CD4-positive, alpha-beta T cell treated with Interleukin-6 at 100 ng/mL for 8 hours (primary cell): ENCODE measurements around the gene SEMA3F.

Experiments used
- DNase-seq: peaks from one replicate; pipeline ENCODE4 v3.0.0-alpha.2; 2020; ENCODE audit warnings: mixed read lengths, low spot score

The SEMA3F gene

DNA sequence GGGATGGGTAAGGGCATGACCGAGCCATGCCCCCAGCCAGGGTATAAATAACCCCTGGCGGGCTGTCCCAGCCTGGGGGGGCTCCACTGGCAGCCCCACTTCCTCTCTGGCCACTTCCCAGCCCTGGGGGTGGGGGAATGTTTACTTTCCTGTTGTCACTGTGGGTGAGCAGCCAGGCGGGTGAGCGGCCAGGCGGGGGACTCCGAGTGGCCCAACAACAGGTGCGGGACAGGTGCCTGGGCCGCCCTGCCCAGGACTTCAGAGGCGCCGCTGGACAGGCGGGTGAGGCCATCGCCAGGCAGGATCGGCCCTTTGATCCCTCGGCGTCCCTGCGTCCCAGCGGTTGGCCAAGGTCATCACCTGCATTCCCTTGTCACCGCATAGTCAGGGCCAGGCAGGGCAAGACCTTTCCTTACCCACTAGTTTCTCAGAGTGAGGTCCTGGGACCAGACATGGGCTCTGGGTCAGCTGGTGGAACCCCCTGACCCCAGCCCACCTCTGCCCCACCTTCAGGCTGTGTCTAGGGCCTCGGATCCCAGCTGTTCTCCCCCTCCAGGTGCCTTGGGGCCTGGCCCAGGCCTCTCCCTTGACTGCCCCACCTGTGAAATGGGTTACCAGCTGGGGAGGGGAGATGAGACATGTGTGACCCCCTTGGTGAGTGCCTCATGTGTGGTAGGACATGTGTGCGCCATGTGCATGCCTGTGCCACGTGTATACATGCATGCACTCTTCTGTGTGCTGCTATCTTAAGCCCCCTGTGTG, 16.6 kb downstream of the SEMA3F start:
- DNase-seq: no peak

DNA sequence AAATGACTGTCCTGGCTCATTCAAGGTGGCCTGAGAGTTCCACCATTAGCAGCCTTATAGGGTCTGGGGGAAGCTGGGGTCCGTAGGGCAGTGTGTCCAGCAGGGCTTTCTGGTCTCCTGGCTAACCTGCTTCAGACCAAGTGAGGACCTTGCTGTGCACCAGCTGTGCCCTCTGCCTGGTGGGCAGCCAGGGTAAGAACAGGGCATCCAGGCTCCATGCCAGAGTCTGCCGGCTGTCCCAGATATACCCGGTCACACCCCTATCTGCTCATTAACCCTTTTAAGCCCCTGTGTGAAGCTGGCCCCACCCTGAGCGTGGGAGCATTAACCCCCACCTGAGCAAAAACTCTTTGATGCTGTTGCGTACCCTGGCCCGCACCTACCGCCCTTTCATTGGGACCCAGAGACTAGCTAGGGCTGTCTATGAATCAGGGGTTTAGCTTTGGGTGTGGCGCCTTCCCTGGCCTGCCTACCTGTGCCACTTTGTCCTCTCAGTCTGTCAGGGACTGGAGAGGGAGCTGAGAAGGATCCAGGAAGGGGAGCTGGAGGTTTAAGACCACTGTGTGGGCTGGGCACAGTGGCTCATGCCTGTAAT, 17.6 kb downstream of the SEMA3F start:
- no peak for DNase-seq

DNA sequence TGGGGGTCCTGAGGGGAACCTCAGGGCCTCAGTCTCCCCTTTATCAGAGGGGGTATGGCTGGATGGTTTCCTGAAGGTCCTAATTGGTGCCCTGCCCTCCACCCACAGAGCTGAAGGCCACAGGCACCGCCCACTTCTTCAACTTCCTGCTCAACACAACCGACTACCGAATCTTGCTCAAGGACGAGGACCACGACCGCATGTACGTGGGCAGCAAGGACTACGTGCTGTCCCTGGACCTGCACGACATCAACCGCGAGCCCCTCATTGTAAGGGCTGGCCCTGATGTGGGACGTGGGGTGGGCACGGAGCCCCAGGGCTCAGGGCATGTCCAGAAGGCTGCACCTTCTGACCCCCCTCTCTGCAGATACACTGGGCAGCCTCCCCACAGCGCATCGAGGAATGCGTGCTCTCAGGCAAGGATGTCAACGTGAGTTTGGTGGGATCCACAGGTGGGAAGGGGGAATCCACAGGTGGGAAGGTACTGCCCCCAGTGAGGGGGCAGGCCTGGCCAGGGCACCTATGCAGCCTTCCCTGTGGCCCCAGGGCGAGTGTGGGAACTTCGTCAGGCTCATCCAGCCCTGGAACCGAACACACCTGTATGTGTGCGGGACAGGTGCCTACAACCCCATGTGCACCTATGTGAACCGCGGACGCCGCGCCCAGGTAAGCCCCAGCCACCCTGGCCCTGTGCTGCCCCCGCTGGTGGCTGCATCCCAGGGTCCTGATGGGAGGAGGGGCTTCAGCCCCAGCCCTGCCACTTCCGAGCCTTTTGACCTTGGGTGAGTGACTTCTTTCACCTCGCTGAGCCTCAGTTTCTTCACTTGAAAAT, 18.8 kb downstream of the SEMA3F start:
- DNase-seq: no peak

DNA sequence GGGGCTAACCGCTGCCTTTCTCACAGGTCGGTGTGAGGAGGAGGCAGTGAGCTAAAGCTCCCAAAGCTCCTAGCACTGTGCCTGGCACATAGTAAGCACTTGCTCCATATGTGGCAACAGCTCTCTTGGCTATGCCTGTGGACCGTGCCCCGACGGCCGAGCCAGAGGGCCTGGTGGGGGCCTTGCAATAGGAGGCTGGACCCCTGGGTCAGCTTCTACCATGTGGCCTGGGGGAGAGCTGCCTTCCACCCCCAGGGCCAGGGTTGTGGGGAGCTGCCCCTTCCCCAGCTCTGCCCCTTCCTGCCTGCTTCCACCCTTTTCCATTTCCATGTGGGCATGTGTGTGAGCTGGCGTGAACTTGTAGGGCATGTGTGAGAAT, 19.4 kb downstream of the SEMA3F start:
- no peak for DNase-seq

DNA sequence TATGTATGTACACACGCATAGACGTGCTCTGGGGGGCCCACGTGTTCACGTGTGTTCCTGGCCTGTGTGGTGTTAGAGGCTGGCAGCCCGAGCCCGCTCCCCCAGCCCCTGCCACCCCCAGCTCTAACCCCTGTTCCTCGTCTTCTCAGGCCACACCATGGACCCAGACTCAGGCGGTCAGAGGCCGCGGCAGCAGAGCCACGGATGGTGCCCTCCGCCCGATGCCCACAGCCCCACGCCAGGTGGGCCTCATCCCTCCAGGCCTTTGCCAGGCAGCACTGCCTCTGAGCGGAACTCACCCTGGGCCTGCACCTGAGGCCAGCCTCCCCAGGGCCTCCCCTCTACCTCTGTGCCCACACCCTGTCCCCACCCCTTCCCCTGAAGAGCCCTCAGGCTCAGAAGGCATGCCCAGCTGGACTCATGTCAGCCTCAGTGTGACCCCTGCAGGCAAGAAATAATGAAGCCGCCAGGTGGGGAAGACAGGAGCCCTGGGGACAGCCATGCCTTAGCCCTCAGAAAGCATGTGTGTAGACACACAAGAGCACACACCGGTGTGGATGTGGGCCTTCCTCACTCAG, 19.9 kb downstream of the SEMA3F start:
- no peak for DNase-seq

DNA sequence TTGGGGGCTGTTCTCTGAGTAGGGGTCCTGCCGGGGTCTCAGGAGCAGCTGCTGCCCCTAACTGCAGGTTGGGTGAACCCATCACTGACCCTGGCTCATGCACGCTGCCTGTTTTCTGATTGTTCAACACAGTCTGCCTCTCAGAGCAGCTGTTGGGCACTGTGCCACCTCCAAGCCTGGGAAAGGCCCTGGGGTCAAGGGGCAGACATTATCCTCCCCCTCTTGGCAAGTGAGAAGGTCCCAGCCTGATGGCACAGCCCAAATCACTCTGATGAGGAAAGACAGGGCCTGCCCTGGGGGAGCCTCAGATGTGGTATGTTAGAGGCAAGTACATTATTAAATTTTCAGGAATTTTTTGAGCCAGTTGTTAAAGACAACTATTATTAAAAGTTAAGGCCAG, 22.2 kb downstream of the SEMA3F start:
- DNase-seq: no peak

DNA sequence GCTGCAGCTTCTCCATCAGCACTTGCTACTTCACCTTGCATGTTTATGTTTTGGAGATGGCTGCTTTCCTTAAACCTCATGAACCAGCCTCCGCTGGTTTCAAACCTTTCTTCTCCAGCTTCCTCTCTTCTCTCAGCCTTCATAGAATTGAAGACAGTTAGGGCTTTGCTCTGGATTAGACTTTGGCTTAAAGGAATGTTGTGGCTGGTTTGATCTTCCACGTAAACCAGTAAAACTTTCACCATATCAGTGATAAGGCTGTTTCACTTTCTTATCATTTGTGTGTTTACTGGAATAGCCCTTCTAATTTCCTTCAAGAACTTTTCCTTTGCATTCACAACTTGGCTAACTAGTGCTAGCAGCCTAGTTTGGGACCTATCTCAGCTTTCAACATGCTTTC, 24.6 kb downstream of the SEMA3F start:
- DNase-seq: no peak

DNA sequence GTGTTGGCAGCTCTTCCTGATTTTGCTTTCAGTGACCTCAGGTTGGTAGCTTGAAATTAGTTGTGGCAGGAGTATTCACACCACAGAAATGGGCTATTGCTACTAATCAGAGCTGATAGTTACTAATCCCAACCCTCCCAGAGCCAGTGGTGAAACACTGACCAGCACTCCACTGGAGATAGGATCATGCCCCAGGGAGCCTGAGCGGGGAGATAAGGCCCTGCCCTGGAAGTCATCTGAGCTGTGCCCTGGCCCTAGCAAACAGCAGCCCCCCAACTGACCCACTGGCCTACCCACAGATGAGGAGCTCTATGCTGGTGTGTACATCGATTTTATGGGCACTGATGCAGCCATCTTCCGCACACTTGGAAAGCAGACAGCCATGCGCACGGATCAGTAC, 26.9 kb downstream of the SEMA3F start:
- no peak for DNase-seq

DNA sequence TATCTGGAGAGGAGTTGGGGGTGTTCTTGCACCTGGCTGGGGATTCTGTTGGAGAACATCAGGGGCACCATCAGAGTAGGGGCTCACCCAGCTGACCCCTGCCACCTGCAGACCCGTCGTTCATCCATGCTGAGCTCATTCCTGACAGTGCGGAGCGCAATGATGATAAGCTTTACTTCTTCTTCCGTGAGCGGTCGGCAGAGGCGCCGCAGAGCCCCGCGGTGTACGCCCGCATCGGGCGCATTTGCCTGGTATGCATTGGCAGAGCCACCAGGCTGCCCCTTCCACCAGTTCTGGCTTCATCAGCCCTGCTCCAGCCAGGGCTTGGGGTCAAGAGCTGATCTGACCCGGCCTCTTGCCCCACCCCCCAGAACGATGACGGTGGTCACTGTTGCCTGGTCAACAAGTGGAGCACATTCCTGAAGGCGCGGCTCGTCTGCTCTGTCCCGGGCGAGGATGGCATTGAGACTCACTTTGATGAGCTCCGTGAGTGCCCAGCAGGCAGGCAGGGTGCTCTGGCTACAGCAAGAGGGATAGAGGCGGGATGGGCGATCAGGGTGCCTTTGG, 27.5 kb downstream of the SEMA3F start:
- DNase-seq: no peak

DNA sequence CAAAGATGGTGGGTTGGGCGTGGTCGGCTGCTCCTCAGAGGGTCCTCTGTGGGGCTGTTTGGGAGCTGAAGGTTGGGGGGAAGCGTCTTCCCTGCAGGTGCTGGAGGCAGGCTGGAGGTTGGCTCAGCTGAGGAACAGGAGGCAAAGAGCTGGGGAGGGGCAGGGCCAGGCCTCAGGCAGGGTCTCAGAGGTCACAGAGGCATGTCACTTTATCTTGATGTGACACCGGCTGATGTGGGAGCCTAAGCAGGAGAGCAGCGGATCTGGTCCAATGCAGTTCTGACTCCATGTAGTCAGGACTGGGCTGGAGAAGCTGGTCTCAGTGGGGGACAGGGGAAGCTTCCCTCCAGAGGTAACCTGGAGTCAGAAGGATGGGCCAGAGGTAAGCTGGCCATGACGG, 28.6 kb downstream of the SEMA3F start:
- no peak for DNase-seq

DNA sequence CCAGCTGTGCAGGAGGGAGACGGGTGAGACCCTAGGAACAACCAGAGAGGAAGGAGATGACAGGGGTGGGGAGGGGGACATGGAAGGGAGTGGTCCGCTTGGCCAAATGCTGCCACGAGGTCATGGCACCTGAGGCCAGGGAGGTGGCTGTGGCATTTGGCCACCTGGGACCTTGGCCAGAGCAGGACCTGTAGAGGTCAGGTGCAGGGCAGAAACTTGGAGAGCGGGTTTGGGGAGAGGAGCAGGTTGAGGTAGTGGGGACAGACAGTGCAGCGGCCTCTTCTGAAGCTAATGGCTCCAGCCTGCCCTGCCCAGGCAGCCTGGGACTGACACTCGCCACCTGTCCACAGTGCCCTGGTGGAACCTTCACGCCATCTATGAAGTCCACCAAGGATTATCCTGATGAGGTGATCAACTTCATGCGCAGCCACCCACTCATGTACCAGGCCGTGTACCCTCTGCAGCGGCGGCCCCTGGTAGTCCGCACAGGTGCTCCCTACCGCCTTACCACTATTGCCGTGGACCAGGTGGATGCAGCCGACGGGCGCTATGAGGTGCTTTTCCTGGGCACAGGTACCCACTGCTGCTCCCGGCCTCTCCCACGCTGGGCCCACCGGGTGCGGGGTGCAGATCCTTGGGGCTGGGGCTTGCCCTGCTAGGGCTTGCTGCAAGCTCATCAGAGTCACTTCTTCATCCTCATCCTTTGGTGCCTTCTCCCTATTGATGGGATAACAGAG, 29.3 kb downstream of the SEMA3F start:
- DNase-seq: no peak

DNA sequence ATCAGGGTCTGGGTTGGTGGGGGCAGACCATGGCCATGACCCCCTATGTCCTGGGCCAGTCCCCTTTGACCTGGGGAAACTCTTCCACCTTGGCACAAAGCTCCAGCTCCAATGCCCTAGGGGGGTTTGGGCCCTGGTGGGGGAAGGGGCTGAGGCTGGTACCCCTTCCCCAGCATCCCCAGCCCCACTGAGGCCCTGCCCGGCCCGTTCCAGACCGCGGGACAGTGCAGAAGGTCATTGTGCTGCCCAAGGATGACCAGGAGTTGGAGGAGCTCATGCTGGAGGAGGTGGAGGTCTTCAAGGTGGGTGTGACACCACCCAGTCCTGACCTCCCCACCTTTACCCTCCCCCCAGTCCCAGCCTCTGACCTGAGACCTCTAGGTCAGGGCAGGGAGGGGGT, 30.1 kb downstream of the SEMA3F start:
- DNase-seq: no peak

DNA sequence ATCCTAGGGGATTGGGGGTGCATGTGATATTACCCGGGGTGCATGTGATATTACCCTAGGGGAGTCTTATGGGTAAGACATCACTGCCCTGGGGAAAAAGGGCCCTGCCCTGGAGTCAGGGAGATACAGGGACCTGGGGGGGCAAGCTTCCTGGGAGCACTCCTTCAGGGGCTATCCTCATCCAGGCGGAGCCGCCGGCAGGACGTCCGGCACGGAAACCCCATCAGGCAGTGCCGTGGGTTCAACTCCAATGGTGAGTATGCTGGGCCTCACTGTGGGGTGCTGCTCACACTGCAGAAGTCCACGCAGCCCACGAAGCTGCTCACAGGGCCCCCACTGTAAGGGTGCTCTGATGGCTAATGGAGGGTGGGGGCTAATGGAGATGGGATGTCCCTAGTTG, 31.0 kb downstream of the SEMA3F start:
- DNase-seq: no peak

DNA sequence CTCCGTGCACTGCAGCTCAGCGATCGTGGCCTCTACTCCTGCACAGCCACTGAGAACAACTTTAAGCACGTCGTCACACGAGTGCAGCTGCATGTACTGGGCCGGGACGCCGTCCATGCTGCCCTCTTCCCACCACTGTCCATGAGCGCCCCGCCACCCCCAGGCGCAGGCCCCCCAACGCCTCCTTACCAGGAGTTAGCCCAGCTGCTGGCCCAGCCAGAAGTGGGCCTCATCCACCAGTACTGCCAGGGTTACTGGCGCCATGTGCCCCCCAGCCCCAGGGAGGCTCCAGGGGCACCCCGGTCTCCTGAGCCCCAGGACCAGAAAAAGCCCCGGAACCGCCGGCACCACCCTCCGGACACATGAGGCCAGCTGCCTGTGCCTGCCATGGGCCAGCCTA, 32.6 kb downstream of the SEMA3F start:
- DNase-seq: no peak

DNA sequence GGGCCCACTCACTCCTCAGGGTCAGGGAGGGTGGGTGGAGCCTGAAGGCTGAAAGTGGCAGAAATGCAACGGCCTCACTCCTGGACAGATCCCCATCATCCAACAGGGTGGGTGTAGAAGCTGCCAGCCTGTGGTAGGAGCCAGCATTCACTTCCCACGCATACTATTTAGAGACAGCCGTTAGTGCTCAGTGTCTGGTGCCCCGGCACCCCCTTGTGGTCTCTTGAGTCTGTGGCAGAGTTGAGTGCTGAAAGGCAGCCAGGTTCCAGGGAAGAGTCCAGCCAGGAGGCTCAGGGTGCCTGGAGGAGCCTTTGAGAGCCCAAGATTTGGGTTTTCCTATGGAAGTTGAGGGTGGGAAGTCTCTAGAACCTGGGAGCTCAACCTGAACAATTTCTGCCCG, 34.1 kb downstream of the SEMA3F start:
- no peak for DNase-seq

DNA sequence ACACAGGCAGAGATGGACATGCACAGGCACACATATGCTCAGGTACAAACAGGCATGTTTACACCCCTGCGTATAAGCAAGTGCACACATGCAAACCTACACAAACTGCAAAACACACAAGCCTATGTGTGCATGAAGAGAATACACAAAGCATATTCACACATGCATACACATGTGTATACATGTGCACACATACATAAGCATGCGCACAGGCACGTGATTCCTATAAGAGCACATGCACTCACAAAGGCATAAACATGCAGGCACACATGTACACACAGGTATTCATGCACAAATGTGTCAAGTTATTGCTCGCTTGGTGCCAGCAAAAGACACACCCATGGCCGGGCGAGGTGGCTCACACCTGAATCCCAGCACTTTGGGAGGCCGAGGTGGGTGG, 34.9 kb downstream of the SEMA3F start:
- DNase-seq: no peak

DNA sequence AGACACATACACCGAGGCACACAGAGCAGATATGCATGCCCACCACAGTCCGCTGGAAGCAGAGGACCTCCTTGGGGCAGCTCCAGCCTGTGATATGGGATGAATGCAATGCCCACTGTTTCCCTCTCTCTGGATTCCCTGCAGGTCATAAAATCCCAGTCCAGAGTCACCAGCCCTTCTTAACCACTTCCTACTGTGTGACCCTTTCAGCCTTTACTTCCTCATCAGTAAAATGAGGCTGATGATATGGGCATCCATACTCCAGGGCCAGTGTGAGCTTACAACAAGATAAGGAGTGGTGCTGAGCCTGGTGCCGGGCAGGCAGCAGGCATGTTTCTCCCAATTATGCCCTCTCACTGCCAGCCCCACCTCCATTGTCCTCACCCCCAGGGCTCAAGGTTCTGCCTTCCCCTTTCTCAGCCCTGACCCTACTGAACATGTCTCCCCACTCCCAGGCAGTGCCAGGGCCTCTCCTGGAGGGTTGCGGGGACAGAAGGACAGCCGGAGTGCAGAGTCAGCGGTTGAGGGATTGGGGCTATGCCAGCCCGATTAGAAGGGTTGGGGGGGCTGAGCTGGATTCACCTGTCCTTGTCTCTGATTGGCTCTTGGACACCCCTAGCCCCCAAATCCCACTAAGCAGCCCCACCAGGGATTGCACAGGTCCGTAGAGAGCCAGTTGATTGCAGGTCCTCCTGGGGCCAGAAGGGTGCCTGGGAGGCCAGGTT, 36.0 kb downstream of the SEMA3F start, which contains the start of gene GNAT1:
Gene GNAT1 (plus strand): TSS at position 675 of the 725 bp plus-strand sequence. CDS start 116 bp downstream, outside the sequence.
- DNase-seq: no peak

DNA sequence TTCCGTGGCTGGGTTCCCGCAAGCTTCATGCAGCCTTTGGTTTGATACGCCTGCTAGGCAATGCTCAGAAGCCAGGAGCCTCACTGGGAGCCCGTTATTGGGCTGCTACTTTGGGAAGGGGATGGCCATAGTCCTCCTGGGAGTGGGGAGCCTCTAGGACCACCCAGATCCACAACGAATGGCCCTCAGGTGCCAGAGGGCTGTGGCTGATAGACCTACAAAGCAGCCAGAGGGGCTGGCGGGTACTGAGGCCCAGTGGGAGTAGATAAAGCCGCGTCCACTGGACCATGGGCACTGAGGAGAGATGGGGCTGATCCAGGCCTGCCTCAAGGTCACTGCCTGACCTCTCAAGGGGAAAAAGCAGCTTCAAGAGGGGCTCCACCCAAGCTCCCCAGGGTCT, 37.0 kb downstream of the SEMA3F start:
- DNase-seq: no peak

DNA sequence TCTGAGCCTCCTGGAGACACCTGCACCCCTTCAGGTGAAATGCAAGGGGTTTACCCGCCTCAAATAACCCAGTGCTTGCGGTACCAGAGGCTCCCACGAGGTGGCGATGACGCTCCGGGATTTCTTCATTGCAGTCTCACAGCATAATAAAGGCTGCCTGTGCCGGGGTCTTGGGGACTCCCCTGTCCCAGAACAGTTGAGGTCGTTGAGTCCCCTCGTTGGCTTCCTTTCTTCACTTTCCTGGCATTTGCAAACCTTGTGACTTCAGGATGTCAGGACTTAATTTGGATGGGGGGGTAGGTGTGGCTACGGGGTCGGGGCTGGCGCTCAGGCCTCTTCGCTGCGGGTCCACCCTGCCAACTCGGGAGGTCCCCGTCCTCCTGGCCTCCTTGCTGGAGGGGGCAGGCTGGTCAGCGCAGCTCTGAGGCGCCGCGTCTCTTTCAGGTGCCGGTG, 37.6 kb downstream of the SEMA3F start:
- DNase-seq: peak; percentile 72

DNA sequence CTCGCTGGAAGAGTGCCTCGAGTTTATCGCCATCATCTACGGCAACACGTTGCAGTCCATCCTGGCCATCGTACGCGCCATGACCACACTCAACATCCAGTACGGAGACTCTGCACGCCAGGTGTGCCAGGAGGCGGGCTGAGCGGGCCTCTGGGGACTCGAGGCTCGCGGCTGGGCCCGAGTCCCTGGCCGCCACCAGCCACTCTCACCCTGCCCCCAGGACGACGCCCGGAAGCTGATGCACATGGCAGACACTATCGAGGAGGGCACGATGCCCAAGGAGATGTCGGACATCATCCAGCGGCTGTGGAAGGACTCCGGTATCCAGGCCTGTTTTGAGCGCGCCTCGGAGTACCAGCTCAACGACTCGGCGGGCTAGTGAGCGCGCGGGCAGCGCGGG, 38.2 kb downstream of the SEMA3F start:
- no peak for DNase-seq

DNA sequence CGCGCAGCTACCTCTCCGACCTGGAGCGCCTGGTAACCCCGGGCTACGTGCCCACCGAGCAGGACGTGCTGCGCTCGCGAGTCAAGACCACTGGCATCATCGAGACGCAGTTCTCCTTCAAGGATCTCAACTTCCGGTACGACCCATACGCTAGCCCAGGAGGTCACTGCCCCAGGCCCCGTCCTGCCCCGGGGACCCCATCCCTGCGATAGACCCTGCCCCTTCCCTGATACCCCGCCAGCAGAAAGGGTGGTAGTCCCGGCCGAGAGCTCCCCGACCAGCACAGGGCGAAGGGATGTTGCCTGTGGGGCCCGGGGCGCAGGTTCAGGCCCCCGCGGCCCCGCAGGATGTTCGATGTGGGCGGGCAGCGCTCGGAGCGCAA, 38.6 kb downstream of the SEMA3F start:
- no peak for DNase-seq
